ENCODE measurements around the gene MPIG6B.

Gene MPIG6B

DNA sequence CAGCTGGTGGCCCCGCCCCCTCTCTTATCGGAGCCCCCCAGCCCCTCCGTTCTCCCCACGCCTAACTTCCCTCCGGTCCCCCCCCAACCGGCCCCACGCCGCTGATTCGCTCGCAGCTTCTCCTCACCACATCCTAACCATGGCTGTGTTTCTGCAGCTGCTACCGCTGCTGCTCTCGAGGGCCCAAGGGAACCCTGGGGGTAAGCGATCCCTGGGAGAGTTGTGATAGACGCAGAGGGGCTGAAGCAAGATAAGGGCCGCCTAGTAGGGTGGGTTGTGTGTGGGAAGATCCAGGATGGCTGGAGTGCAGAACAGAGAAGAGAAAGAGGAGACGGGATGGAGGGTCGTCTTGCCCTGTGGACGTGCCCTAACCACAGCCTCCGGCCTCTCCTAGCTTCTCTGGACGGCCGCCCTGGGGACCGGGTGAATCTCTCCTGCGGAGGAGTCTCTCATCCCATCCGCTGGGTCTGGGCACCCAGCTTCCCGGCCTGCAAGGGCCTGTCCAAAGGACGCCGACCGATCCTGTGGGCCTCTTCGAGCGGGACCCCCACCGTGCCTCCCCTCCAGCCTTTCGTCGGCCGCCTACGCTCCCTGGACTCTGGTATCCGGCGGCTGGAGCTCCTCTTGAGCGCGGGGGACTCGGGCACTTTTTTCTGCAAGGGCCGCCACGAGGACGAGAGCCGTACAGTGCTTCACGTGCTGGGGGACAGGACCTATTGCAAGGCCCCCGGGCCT is at the start of gene MPIG6B:
MPIG6B (plus strand) TSS at position 129 of the 735 bp plus-strand sequence; CDS start at position 140, 11 bp downstream.
- DNase-seq: no peak

DNA sequence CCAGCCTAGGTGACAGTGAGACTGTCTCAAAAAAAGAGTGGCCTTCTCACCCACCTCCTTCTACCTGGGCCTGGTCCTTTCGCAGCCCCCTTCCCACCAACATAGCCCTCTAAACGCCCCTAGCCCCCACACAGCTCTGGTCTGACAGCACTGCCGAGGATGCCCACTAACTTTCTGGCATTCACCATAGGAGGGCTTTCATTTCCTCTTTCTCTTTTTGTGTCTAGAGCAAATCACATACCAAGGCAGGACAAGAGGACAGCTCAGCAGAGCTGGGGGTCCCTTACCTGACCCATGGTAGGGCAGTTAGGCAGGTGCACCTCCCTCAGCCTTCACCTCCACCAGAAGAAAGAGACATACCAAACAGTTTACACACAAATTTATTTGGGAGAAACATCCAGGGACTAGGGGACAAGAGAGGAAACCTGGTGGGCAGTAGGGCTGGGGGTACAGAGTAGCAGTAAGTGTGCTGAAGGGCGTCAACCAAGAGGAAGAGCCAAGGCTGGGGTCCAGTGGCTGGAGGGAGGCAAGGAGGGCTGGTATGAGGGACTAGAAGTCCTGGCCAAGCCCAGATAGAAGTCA is 46.8 kb upstream of the MPIG6B start:
- no peak for DNase-seq

GRCh38 chr6:31676904-31677303 is 46.3 kb upstream of the MPIG6B start:
- no peak for DNase-seq

DNA sequence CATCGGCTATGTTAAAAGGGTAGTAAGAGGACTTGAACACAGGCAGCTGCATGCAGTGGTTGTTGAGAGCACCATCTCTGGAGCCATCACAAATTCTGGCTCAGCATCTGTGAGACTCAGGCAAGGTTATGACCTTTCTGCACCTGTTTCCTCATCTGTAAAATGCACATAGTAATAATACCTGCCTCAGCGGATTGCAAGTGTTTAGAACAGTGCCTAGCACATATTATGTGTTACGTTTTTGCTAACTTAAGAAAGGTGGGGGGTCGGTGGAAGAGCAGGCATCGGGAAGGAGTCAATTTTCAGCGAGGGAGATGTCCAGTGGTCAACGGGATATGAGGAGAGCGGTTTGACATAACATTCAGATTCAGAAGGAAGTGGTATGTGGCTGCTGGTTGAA is 45.2 kb upstream of the MPIG6B start:
- DNase-seq: no peak

DNA sequence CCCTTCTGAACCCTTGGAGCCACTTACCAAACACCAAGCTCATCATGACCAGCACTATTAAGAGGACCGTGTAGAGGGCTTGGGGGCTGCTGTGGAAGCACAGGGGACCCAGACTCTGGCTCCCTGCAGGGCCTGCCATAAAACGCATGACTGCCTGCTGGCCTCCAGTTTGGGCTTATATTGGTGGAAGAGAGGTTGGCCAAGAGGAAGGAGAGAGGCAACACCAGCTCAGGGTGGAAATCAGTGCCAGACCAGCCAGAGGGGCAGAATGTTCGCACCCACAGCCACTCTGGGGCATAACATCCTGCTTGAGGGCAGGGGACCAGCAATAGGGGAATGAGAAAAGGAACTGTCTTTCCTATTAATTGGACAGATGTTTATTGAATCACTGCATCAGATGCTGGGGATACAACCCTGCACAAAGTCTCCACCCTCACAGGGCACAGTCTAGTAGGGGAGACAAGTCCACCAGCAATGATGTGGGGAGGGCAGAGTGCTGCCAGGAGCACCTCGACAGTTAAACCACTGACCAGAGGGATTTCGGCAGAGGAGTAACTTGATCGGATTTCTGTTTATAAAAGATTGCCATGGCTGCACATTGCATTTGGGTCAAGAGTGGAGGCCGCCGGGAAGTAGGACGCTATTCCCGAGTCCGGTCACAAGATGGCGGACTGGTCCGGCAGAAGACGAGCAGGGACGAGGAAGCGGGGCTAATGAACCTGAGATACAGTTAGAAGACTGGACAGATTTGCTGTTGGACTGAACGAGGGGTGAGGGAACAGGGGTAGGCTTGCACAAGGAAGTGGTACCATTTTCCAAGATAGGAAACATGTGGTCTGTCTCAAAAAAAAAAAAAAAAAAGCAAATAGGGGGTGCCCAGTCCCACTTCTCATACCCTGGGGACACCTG is 42.7 kb upstream of the MPIG6B start, which contains the start of gene LY6G5C:
LY6G5C (minus strand) TSS at position 842 of the 909 bp plus-strand sequence; CDS start at position 148, 694 bp downstream.
- DNase-seq: peak; percentile 77 to 80

DNA sequence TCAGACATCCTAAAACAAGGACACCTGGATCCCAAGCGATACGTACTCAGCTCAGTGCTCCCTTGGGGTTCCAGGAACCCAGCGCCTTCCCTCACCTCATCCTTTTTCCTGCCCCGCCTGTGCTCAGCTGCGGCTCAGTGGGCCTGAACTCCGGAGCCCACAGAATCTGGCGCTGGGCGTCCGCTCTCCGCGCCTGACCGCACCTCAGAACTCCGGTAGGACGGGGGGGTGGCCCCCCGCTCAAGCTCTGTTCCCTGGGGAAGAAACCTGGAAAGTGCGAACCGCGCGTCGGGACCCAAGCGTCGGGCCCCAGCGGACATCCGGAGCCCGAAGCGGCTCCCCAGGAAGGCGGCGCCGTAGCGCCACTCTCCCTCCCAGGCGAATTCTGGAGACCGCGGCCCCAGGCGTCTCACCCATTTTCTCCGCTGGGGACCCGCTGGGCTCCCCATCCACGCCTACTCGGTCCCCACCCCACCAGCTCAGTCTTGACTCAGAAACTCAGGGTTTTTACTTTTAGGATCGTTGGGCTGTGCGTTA is 42.0 kb upstream of the MPIG6B start:
- peak; percentile 9 to 44 for DNase-seq

- no peak for DNase-seq
Observed at GRCh38 chr6:31683591-31683990, 39.6 kb upstream of the MPIG6B start.

GRCh38 chr6:31686483-31686882 is 36.7 kb upstream of the MPIG6B start:
- no peak for DNase-seq

- no peak for DNase-seq
Observed at GRCh38 chr6:31687321-31687720, 35.9 kb upstream of the MPIG6B start.

DNA sequence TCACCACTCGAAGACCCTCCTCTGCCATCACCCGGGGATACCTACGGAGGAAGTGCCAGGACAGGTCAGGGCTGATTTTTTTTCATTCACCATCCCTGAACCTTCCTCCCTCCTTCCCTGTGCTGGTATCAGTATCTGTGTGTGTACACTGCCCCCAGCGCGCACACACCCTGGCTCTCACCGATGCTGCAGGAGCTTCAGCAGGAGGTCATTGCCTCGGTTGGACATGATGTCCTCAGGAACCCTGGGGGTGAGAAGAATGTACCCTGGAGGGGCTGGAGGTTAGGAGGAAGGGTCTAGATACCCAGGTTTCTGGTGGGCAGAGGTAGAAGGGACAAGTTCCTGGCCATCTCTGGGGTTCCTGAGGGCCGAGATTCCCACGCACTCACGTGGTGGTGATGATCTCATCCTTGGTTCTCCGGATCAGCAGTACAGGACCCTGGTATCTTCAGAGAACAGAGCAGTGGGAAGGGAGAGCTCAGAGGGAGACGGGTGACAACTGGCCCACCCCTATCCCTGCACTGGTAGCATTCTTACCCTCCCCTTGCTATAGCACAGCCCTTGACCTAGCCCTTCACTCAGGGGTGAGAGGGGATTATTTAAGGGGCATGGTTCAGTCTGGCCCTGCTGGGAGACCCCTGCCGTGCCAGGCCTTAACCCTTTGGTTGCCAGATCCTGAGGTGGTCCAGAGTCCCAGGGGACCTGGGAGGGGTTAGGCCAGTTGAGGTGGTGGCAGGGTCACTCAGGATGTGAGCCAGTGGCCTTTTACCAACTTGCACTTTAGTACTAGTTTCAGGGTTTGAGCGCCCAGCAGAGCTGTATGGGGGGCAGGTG is 35.1 kb upstream of the MPIG6B start:
- DNase-seq: no peak

GRCh38 chr6:31689249-31690110 is 33.7 kb upstream of the MPIG6B start:
- peak in 1 of 2 donors; percentile 18 for DNase-seq

GRCh38 chr6:31690231-31691077 is 32.7 kb upstream of the MPIG6B start:
- DNase-seq: no peak

DNA sequence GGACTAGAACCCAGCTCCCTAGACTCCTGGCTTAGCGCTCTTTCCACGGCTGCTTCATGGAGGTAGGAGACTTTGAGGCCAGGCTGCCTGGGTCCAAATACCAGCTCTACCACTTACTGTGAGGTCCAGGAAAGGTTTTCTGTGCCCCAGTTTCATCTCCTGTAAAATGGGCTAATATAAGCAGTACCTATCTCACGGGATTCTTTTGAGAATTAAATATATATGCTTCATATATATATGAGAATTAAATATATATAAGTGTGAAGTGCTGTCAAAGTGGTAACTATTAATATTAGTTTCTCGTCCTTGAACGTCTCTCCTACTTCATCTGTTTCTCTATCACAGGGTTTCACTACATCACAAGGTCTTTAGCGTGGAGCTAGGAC is 32.1 kb upstream of the MPIG6B start:
- no peak for DNase-seq

DNA sequence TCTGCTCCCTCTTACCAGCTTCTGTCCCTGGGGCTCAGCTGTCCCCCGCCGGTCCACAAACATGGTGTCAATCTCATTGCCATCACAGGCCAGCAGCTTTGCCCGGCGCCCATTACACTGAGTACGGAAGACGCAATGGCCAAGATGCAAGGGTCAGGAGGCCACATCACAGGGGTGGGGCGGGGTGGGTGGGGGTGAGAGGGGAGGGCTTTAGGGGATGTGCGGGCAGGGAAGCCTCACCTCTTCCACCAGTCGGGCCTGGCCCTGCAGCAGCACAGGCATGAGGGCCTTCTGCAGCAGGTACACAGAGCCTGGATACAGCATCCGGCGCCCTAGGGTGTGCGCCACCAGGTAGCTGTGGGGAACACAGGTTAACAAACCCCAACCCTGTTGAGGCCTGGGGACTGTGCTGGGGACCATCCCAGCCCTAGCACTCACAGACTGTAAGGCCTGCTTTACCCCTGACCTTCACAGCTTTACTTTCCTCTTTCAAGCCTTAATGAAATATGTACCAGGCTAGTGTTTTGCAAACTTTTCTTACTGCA is 31.5 kb upstream of the MPIG6B start:
- no peak for DNase-seq

DNA sequence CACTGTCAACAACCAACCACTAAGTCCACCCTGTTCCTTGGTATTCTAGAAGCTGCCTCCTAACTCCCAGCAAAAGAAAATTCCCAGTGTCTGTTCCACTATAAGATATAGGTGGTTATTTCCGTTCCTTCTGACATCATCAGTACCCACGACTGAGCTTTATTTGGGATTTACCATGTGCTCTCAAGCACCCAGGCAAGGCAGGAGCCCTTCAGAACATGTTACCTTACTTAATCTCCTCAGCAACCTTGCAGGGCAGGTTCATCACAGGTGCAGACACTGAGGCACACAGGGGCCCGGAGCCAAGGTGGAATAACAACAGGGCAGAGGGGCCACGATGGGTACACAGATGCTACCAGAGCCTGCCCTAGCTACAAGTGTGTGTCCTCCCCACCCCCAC is 30.8 kb upstream of the MPIG6B start:
- no peak for DNase-seq

DNA sequence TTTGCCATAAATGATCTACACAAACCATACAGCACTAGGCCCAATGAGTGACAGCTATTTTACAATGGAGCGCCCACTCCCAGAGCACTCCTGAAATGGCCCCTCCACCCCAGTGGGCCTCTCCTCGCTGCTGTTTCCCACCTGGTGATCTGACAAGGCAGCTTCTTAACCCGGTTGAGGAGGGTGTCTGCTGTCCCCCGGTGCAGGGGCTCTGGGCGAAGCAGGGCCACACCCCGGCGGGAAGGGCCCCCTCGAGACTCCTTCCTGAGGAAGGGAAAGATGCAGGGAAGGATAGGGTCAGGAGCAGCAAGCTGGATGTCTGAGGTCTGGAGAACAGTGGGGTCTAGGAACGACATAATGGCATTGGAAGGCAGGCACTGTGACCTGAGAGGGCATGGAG is 30.3 kb upstream of the MPIG6B start:
- DNase-seq: no peak

GRCh38 chr6:31693535-31693934 is 29.6 kb upstream of the MPIG6B start:
- DNase-seq: no peak

- DNase-seq: no peak
Observed at GRCh38 chr6:31697555-31697954, 25.6 kb upstream of the MPIG6B start.

- DNase-seq: no peak
Observed at GRCh38 chr6:31700740-31701401, 22.3 kb upstream of the MPIG6B start.

Measured in CD4-positive, alpha-beta T cell treated with Interferon alpha-2 for 1 hour (primary cell).